ENCODE measurements around the gene TRRAP.

TRRAP gene

DNA sequence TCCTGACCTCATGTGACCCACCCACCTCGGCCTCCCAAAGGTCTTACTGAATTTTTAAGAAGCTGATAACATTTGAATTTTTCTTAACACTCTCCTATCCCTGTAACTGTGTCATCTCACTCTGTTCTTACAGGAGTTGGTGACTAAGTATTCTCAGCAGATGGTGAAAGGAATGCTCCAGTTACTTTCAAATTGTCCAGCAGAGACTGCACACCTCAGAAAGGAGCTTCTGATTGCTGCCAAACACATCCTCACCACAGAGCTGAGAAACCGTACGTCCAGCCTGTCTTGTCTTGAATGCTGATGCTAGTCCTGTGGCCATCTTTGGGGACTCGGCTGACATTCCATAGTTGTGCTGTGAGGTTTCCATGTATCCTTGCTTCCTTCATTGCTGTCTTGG, 24.9 kb downstream of the TRRAP start:
- no peak for DNase-seq

DNA sequence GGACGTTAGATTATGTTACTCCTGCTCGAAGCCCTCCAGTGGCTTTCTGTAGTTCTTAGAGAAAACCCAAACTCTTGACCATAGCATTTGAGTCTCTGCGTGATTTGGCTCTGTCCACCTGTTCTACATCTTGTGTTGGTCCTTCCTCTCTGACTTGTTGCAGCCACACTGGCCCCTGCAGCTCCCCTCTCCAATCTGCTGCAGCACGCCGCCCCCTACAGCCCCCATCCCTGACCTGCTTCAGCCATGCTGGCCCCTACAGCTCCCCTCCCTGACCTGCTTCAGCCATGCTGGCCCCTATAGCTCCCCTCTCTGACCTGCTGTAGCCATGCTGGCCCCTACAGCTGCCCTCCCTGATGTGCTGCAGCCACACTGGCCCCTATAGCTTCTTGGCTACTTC, 29.2 kb downstream of the TRRAP start:
- DNase-seq: no peak

DNA sequence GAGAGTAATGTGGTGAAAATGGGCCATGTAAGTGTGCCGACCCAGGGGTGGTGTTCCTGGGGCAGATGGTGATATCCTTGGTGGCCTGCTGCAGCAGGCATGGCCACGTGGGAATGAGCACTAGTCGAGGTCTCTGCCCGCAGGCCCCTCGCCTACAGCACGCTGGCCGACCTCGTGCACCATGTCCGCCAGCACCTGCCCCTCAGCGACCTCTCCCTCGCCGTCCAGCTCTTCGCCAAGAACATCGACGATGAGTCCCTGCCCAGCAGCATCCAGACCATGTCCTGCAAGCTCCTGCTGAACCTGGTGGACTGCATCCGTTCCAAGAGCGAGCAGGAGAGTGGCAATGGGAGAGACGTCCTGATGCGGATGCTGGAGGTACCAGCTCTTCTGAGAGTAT, 30.3 kb downstream of the TRRAP start:
- DNase-seq: no peak

DNA sequence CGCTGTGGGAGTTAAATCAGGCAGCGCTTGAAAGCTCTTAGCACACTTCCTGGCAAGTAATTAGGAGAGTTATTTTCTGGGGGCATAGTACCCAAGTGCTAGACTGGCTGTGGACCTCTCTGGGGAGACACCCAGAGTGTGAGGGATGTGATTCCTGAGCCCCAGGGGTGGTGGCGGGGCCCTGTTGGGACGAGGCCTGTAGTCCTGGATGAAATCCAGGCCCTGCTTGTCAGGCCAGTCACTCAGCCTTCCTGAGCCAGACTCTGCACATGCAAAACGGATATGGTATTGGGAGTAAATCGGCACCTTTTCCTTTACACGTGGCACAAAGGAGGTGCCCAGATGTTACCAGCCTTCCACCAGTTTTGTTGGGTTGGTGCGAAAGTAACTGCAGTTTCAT, 31.2 kb downstream of the TRRAP start:
- no peak for DNase-seq

DNA sequence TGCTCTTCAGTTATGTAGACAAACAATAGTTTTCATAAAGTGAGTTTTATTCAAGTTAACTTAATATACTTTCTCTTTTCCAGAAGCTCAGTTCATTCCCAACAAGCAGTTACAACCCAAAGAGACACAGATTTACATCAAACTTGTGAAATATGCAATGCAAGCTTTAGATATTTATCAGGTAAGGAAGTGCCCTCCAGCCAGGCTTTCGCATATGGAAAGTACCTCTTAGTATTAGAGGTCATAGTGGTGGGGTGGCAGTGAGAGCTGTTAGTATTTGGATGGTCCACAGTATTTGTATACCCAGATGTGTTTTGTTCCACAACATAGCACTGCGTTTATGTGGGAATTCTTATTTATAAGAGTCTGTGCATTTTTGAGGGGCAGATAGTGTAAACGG, 32.1 kb downstream of the TRRAP start:
- DNase-seq: no peak

DNA sequence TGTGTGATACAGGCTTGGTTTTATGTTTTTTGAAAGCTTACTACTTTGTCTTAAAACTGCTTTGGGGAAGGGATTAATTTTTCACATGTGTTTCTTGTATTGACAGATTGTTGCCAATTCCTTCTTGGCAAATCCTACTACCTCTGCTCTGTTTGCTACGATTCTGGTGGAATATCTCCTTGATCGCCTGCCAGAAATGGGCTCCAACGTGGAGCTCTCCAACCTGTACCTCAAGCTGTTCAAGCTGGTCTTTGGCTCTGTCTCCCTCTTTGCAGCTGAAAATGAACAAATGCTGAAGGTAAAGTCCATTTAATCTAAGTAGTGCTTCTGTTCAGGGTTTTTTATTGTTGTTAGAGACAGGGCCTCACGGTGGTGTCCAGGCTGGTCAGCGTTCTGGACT, 33.6 kb downstream of the TRRAP start:
- no peak for DNase-seq

DNA sequence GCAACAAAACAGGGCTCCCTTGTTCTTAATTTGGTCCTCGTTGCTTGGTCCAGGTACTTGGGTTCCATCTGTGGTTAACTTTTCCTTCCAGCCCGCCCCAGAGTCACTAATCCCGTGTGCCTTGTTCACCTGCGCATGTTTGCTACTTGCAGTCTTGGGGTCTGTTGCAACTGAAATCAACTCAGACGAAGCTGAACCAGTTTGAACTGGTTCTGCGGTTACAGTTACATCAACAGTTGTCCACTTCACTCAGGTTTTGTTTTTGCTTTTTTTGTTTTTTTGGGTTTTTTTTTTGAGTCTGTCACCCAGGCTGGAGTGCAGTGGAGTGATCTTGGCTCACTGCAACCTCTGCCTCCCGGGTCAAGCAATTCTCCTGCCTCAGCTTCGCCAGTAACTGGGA, 34.7 kb downstream of the TRRAP start:
- DNase-seq: no peak

DNA sequence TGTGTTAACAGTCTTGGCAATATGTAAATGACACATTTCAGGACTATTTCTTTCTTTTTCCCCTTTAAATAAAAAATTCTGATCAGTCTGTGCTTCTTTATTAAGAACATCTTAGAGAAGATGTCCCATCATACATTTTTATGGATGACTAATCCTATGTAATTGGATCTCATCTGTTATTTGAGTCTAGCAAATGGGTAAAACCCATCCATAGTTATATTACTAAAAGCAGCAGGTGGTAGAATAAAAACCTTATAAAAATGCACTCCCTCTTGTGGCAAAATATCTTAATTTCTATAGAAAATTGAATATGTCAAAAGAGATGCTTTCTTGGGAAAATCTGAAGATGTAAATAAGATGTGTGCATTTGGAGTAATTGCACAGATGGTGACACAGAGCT, 35.3 kb downstream of the TRRAP start:
- DNase-seq: no peak

DNA sequence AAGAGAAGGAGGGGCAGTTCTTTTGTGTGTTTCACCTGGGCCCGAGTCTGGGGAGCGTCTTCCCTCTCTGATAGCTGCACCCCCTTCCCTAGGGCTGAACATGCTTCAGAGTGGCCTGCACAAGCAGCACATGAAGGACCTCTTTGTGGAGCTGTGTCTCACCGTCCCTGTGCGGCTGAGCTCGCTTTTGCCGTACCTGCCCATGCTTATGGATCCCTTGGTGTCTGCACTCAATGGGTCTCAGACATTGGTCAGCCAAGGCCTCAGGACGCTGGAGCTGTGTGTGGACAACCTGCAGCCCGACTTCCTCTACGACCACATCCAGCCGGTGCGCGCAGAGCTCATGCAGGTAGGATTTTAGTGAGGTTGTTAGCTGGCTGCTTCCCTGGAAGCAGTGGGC, 39.0 kb downstream of the TRRAP start:
- DNase-seq: no peak

DNA sequence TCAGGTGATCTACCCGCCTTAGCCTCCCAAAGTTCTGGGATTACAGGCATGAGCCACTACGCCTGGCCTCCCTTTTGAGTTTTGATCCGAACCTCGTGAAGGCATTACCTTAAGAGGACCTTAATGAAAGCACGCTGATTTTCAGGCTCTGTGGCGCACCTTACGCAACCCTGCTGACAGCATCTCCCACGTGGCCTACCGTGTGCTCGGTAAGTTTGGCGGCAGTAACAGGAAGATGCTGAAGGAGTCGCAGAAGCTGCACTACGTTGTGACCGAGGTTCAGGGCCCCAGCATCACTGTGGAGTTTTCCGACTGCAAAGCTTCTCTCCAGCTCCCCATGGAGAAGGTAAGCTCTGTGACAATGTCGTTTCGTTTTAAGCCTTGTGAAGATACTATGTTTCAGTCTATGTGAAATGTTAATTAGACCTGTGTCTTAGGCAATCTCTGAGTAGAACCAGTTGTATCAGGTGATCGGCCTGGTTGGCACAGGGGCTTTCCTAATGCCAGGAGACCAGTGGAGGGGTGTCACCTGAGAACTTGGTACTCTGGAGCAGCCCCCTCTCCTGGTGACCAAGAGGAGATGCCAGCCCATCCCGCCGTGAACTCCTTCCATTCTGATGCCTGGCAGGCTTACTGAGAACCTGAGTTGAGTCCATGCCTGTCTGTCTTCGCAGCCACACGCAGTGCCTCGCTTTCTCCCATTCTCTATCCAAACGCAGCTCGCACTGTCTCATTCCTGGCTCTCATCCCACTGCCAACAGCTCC, 43.5 kb downstream of the TRRAP start:
- DNase-seq: no peak

DNA sequence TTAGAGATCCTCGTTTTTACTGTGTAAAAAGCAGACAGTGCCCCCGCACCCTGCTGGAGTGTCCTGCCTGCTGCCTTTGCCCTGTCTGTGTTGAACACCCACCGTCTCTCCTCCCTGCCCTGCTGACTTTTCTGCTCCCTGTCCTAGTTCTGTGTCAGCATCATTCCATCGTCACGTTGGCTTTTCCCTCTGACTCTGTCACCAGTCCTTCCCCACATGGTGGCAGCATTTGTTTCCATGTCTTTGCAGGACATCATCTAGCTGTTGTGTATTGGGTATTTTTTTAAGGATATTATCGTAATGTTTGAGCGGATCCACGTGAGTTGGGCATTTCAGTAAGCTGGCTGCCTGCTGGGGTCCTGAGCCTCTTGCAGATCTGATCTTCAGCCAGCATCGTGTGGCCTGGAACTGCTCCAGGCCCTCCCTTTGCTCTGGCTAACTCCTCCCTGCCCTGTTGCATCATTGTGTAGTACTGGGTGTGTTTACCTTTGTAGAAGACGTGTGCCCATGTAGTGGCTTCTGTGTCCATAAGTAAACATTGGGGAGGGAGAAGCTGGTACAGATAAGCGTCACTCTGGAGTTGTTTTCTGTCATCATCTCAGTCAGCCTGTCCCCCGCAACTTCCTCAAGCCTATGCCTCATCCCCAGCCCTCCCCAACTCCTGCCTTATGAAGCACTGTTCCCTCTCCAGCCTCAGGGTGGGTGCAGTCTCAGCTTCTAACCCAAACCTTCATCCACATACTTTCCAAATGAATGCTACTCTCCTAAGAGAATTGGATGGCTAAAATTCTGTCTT, 44.3 kb downstream of the TRRAP start:
- no peak for DNase-seq

DNA sequence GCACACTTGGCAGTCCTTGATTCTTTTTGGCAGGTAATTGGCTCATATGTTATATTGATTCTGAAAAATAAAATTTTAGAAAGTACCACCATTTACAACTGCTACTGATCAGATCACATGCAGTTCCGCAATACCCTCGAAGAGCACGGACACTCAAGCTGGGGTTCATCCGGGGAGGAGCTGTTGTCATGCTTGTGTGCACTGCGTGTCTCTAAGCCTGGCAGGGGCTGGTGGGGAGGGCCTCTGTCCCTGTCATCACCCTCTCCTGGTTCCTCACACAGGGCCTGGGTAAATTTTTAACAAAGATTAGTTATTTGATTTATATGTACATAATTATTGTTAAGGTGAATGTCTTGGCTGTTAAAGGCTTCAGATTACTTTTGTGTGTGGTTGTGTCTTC, 45.2 kb downstream of the TRRAP start:
- DNase-seq: no peak

DNA sequence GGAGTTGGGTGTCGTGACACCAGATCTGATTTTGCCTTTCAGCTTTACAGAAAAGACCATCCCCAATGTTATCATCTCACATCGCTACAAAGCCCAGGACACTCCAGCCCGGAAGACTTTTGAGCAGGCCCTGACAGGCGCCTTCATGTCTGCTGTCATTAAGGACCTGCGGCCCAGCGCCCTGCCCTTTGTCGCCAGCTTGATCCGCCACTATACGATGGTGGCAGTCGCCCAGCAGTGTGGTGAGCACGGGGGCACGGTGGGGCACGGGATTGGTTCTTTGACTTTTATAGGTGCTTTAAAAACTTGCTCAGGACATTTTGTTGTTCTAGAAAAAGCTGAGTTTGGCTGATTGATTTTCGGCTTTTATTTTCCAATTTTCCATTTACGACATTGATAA, 48.8 kb downstream of the TRRAP start:
- DNase-seq: no peak

DNA sequence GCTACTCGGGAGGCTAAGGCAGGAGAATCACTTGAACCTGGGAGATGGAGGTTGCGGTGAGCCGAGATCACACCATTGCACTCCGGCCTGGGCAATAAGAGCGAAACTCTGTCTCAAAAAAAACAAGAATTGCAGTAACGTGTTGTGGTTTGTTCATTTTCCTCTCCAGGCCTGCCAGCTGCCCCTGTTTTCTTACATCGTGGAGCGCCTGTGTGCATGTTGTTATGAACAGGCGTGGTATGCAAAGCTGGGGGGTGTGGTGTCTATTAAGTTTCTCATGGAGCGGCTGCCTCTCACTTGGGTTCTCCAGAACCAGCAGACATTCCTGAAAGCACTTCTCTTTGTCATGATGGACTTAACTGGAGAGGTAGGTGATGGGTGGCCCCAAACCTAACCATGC, 52.1 kb downstream of the TRRAP start:
- no peak for DNase-seq

DNA sequence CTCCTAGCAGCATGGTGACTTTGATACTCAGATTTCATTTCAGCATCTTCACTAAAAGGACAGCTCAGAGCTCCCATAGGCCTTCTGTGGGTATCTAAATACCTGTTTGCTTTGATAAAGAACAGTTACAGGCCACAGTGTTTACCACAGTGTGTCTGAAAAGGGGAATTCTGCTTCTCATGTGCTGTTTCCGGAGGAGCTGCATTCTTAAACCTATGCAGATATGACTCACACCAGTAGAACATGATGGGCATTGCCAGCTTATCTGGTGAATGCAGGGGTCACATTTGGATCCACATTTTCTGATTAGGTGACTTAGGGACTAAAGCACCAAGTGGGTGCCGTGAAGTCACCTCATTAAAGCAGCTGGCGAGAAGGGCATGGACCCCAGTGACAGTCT, 52.6 kb downstream of the TRRAP start:
- no peak for DNase-seq

DNA sequence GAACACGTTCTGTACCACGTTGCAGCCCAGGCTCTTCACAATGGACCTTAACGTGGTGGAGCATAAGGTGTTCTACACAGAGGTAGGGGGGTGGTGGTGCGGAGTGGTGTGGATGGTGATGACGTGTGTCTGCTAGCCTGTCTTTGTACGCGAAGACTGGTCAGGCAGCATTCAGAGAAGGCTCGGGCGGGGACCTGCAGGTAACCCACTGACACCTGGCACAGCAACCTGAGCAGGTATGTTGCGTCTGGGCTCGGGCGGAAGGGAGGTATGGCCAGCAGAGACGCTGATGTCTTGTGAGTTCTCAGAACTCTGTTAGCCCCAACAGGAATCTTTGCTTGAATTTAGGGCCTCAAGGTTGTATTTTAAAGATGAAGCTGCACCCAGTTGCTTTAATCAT, 55.0 kb downstream of the TRRAP start:
- DNase-seq: no peak

DNA sequence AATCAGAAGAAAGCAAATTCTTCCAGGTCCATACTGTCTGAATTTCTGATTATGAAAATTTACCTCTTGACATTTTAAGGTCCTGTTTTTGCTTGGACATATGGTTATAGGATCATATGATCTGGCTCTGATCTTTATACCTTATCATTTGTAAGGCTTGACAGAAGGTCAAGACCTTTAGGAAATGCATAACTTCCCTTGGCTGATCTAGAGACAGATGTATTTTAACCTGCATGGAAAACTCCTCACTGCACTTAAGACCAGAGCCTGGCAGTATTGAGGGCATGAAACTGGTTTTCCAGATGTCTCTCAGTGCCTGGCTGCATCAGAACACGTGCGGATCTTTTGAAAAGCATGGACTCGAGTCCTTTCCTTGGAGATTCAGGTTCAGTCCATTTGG, 55.9 kb downstream of the TRRAP start:
- DNase-seq: no peak

DNA sequence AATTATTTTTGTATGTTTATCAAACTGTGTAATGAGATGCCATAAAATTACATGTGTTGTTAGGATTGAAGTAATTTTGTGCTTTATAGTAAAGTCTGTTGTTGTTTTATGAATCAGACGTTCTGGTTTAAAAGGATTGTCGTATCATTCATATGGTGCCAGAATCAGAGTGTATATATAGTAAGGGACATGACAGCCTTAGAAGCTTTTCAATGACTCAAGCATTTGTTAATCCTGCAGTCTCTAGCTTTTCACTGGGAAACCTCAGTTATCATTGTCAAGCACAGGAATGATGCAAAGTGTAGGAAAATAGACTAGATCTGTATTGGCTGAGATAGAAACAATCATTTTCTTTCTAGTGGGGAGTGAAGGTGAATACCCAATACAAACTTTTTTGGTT, 57.5 kb downstream of the TRRAP start:
- no peak for DNase-seq

DNA sequence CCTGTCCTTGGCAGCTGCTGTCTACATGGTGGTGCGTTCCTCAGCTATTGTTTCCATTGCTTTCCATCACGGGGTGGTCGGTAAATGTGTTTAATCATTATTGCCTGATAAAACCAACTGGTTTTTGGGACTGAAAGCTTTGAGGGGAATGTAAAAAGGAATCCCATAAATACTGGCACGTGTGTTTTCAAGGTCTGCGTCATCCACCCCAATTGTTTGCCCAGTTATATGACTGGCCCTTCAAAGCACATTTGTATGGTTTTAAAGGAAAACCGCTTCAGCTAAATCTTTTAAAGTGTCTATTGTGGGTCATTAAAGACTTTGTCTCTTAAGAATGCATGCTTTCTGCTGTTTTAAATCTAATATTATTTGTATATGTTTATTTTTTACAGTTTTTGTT, 65.0 kb downstream of the TRRAP start:
- DNase-seq: no peak

DNA sequence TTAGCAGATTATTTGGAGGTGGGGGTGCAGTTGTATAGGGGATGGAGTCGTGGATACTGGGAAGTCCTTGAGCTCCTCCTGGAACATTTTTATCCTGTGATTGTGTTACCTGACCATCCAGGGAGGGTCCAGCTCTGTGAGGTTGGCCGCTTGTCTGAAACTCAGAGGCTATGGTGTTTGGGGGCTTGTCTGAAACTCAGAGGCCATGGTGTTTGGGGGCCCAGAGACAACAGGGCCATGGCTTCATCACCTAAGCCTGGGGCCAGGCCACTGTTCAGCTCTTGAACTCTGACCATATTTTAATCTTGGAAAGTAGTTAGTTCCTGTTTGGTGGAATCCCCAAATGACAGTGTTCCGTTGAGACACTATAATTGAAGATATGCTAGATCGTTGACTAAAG, 66.1 kb downstream of the TRRAP start:
- DNase-seq: no peak

DNA sequence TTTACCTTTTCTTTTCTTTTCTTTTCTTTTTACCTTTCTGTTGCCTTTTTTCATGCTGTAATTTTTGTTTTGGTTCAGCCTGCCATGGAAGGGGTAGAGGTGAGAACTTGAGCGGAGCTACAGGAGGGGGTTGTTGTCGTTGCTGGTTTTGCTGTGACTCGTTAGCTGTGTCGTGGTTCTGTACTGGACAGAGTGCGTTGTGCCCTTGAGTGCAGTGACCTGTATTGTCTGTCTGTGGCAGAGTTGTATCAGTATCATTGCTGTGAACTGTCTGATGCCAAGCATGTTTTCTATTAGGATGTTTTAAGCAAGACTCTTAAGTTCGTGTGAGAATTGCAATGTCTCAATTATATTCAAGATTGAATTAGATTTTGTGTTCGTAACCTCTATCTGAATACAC, 67.5 kb downstream of the TRRAP start:
- no peak for DNase-seq

DNA sequence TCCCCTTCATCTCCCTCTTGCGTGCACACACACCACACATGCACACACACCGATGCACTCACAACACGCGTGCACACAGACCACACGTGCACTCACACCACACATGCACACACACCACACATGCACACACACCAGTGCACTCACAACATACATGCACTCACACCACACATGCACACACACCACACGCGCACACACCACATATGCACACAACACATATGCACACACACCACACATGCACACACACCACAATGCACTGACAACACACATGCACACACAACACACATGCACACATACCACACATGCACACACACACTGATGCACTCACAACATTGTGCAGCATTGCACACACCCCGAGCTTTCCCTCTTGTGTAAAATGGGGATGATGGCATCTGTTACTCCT, 68.1 kb downstream of the TRRAP start:
- DNase-seq: no peak

DNA sequence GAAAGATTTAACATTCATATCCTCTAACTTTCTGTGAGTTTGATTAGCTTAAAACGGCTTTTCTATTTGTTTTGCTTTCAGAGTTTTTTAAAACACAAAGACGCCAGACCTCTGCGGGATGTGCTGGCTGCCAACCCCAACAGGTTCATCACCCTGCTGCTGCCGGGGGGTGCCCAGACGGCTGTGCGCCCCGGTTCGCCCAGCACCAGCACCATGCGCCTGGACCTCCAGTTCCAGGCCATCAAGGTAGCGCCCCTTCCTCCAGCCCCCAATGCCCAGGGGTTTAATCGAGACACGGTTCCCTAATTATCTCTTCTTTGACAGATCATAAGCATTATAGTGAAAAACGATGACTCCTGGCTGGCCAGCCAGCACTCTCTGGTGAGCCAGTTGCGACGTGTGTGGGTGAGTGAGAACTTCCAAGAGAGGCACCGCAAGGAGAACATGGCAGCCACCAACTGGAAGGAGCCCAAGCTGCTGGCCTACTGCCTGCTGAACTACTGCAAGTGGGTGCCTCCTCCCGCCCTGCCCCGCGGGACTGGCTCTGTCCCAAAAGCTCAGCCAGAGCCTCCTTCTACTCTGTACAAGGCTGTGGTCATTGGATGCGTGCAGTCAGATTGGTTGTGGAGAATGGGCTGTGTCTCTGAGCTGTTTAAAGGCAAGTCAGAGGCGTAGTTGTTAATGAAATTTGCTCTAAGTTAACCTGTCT, 71.2 kb downstream of the TRRAP start:
- DNase-seq: no peak

DNA sequence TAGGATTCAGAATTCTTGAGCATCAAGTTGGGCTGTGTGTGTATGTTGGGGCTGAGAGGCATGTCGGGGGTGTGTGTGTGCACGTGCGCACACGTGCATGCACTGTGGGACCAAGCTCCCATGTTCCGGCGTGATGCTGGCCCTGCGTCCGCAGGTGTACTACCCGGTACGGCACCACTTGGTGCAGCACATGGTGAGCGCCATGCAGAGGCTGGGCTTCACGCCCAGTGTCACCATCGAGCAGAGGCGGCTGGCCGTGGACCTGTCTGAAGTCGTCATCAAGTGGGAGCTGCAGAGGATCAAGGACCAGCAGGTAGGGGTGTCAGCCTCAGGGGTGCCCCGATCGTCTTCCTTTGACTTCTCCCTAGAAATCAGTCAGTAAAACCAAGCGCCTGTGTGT, 77.7 kb downstream of the TRRAP start:
- DNase-seq: no peak

All from left hindlimb (tissue), 1 donor.